Retinal pigment epithelial cell (primary cell): ENCODE measurements around the gene BAIAP2L2.
"Not testable (repeated sequence)": the region's sequence is repeated elsewhere in the genome, so short reads cannot be mapped to it uniquely, and the experiment has no call there.

Source experiments
- DNase-seq: peaks from one replicate; pipeline ENCODE4 v3.0.0-alpha.2; 2010; ENCODE audit warnings: low read depth
- H3K4me3 ChIP-seq: 2 replicates; pipeline ENCODE4 v1.5.1; 2011; ENCODE audit warnings: mild to moderate bottlenecking, low read length, control low read depth, moderate library complexity
- CTCF ChIP-seq: conservative IDR thresholded peaks from 2 replicates; pipeline ENCODE4 v1.5.1; 2011; ENCODE audit warnings: low read depth, low read length, control low read depth, inconsistent platforms

The BAIAP2L2 gene

GRCh38 chr22:38080474-38080849 lies 30.0 kb downstream of the BAIAP2L2 start:
- H3K4me3 ChIP-seq: no peak overlapping the region
- no peak for DNase-seq
- TF ChIP-seq CTCF: no peak

DNA sequence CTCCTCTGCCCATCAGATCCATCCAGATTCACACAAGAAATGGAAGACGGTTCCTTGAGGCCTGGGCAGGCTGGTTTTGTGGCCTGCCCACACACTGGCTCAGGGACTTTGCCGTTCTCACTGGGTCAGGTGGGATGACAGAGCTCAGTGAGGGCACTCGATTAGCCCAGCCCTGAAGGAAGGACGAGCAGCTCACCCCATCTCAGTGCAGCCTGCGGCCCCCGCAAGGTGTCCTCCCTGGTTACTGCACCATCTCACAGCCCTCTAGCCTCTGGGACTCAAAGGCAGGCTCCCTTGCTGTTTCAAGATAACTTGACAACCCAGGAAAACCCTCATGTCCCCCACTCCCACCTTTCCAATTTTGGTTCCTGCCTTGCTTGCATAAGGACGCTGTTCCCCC lies 30.7 kb downstream of the BAIAP2L2 start:
- no peak overlapping the region for H3K4me3 ChIP-seq
- TF ChIP-seq CTCF: no peak
- no peak for DNase-seq

GRCh38 chr22:38079208-38079607 lies 31.3 kb downstream of the BAIAP2L2 start:
- H3K4me3 ChIP-seq, DNase-seq: not testable (repeated sequence)

DNA sequence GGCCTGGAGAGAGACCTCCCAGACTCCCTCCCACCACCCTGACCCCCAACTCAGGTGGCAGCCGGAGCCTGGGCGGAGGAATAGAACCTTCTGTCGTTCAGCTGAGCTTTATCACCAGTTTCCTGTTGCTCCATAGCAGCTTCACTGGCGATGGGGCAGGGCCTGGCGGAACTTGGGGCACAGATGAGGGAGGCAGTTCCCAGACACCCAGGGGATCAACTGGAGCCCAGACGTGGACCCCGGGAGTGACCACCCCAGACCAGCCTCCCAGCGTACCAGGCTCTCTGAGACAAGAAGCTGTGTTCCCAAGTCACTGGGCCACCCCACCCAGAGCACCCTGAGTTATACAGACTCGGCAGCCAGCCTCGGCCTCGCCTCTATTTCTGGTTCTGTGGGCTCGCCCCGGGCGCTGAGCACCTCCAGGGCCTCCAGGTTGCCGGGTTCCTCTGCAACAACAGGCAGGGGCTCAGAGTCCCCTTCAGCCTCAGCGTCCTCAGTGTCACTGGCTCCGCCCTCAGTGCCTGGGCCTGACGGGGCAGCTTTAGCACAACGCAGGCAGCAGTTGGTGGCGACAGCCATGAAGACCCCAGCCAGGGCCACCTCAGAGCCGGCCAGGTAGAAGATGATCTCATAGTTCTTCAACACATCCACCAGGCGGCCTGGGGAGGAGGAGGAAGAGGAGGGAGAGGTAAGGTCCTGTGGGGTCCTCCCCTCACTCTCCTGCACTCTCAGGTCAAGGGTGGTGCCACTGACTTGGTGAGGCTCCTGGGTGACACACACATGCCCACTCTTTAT lies 32.2 kb downstream of the BAIAP2L2 start:
- TF ChIP-seq CTCF: no peak
- no peak for DNase-seq
- no peak overlapping the region for H3K4me3 ChIP-seq

DNA sequence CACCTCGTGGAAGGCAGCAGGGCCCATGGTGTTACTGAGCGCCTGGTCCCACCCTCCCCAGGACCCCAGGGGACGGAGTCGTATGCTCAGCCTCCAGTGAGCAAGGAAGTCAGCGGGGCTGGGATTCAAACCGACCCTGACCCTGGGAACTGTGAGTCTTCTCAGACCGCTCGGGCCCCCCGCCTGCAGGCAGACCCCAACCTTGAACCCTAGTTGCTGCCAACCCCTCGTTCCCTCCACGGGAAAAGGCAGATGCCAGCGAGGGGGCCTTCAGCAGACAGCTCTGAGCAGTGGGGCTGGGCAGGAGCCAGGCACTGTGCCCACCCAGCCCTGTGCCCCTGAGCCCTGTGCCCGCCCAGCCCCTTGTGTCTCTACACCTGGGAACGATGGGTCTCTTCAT lies 32.9 kb downstream of the BAIAP2L2 start:
- H3K4me3 ChIP-seq: no peak overlapping the region
- DNase-seq: no peak
- no peak for TF ChIP-seq CTCF

DNA sequence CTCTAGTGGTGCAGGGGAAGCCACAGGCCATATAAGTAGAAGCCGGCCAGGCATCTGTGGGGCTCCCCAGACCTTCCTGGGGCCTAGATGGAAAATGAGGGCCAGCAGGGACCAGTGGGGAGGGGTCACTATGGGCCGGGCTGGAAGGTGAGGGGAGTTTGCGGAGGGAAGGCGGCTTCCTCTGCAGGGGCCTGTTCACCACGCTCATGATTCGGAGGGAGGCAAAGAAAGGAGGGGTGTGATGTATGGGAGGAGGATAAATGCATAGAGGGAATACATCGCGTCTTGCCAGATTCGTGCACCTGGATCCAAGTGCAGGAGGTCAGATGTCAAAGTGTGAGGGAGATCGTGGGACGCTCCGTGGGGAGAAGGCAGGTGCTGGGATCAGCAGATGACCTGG lies 33.4 kb downstream of the BAIAP2L2 start:
- DNase-seq: no peak
- TF ChIP-seq CTCF: no peak
- H3K4me3 ChIP-seq: no peak overlapping the region

- no peak for DNase-seq
- no peak overlapping the region for H3K4me3 ChIP-seq
- TF ChIP-seq CTCF: no peak
Observed at GRCh38 chr22:38075961-38076360, 34.5 kb downstream of the BAIAP2L2 start.
